ENCODE measurements around the gene FNIP2.
"Not testable (repeated sequence)": the region's sequence is repeated elsewhere in the genome, so short reads cannot be mapped to it uniquely, and the experiment has no call there.

The FNIP2 gene

DNA sequence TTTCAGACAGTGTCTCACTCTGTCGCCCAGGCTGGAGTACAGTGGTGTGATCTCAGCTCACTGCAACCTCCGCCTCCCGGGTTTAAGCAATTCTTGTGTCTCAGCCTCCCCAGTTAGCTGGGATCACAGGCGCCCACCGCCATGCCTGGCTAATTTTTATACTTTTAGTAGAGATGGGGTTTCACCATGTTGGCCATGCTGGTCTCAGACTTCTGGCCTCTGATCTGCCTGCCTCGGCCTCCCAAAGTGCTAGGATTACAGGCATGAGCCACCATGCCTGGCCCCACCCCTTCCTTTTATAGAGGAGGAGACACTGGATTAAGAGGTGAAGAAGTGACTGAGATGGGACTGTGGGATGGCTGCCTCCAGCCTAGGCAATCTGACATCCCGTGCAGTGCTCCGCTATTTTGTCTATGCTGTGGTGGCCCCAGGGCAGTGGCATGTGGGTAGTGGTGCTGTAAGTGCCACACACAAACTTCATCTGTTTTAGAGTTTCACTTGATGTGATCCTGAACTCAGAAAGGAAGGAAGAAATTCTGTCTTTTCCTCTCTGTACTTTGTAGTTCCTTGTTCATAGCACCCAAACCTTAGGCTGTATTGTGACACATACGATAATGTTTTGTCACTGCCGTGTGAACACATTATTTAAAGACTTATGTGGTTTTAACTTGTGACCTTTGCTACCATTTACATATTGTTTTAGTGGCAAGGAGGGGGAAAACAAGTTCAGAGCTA is 48.9 kb downstream of the FNIP2 start:
- no peak for DNase-seq

DNA sequence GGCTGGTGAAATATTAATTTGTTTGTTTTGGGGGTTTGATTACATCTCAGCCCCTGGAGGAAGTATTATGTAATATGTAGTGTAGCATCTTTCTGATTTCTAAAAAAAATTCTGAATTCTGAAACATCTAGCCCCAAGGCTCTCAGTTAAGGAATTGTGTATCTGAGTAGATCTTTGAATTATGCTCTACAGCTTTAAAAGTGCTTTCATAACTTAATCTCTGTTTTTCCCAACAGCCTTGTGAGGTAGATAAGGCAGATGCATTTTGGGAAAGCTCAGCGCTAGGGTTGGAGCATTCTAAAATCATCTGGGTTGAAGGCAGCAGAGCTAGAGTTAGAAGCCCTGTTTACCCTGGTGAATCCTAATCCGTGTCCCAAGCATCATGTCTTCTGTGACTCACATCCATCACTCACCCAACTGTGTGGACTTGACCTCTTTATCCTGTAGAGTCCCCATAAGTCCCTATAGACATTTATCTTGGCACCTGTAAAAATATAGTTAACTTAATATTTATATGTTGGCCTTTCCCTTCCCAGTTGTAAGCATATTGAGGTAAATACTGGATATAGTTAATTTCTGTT is 49.8 kb downstream of the FNIP2 start:
- DNase-seq, result no peak

DNA sequence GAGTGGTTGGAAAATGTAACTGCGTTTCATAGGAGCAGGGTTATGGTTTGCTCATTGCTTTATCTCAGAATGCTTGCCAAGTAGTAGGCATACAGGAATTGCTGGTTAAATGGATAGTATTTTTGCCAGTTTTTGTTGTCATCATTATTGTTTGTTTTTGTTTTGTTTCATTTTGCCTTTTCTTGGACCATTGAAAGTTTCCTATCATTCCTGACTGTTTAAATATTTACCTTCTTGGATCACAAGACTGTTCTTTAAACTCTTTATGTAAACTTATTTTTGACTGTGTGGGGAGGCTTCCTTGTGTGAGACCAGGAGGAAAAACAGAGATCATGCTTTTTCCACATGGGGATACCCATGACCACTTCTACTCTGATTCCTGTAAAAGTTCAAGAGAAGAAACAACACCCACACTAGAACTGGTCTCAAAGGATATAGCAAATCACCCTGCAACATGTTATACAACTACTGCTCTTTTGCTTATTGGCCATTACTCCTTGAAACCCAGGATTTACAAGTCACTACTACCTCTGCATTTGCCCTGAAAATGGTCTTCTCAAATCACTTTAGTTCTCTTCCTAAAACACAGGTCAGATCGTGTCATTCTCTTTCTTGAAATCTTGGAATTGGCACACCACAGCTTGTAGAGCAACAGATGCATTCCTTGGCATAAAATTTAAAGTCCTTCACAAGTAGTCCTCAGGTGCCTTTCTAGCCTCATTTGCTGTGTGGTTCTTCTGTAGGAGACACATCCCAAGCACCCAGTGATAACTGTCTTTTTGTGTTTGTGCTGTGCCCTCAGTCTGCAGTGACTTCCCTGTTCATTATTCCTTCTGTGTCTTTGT is 51.3 kb downstream of the FNIP2 start:
- no peak for DNase-seq

DNA sequence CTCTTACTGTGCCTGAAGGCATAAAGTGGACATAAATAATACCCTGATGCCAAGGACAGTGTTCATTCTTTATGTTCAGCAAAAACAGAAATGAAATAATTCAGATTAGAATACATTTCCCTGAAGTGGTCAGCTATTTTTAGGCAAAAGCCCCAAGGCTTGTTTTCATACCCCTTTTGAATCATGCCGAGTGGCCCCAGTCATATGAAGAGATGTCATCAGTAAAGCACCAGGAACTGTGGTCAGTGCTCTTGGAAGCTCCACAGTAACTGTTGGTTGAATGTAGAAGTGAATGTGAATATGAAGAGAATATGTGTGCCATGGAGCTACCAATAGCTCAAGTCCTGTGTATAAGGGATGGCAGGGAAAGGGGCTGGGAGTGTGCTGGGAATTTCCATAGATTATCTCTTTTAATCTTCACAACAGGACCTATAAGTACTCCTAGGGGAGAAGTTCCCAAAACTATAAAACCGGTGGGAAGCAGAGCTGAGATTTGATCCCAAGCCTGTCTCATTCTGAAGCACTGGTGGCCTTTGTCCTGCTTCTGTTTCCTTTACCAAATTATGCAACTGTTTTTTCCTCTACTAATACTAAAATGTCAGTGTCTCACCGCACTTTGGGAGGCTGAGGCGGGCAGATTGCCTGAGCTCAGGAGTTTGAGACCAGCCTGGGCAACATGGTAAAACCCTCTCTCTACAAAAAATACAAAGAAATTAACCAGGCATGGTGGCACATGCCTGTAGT is 52.6 kb downstream of the FNIP2 start:
- DNase-seq, result no peak

DNA sequence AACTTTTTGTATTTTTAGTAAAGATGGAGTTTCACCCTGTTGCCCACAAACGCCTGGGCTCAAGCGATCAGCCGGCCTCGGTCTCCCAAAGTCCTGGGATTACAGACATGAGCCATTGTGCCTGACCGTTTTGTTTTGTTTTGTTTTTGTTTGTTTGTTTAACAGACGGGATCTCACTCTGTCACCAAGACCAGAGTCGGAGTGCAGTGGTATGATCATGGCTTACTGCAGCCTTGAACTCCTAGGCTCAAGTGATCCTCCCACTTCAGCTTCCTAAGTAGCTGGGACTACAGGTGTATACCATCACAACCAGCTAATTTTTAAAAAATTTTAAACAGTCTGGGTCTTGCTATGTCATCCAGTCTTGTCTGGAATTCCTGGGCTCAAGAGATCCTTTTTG is 53.5 kb downstream of the FNIP2 start:
- DNase-seq, result no peak

DNA sequence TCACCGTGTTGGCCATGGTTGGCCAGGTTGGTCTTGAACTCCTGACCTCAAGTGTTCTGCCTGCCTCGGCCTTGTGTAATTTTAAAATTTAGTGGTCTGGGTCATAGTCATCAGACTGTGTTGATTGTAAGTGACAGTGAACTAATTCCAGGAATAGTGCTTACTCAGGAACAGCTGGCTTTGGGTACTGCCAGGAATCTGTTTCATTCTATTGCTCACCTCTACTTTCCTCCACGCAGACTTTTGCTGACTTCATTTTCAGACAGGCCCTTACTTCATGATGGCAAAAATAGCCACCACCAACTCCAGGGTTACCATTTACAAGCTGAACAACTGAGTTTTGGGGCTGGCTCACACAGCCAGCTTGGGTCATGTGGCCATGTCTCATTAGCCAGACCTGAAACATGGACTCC is 54.6 kb downstream of the FNIP2 start:
- DNase-seq, result no peak

DNA sequence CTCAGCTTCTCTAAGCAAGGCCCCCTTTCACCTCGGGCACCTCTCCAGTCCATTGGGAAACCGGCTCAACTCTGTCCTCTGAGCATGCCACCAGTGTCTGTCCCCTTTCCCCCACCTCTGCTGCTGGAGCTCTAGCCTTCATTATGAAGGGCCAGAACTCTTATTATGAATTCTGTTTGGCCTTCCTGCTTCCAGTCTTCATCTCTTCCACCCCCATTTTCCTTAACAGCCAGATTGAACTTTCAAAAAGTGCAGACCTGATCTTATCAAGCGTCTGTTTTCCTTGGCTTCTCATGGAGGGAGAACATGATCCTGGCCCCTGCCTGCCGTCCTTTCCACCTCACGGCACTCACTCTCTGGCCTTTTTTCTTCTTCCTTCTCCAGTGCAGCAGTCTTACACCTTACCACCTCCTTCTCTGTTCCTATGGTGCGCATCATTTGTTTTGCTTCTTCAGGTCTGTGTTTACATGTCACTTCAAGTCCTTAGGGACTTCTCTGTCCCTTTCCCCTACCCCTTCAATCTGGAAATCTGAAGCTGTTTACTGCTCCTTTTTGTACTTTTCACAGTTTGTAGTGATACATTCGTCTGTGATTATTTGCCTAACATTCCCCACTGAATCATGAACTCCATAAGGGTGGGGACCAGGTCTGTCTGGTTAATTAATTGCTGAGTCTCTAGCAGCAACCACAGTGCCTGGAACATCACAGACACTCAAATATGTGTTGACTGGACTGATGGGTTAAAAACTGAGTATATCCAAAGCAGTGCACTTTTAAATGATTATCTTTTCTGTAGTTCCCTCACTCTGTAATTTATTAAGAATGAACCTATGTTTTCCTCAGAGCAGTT is 55.8 kb downstream of the FNIP2 start:
- no peak for DNase-seq

DNA sequence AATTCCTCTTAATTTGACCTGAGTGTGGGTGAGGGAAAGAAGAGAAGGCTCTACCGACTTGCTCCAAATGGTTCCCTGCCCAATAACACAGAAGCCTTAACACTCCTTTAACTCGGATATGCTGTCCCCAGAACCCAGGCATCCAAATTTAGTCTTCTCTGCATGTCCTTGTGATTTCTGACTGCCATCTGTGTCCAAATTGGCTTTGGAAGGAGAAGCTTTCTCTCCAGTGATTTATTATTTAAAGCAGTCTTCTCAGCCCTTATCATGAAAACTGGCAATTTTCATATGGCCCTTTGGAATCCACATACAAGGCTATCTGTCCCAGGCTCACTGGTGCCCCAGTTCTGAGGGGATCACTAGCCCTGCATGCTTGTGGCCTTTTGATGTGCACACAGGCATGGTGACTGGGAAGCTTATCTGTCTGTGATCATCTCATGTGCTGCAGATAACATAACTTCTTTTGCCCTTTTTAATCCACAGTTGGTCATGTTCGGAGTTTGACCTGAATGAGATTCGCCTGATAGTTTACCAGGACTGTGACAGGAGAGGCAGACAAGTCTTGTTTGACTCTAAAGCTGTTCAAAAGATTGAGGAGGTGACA is 56.7 kb downstream of the FNIP2 start:
- no peak for DNase-seq

DNA sequence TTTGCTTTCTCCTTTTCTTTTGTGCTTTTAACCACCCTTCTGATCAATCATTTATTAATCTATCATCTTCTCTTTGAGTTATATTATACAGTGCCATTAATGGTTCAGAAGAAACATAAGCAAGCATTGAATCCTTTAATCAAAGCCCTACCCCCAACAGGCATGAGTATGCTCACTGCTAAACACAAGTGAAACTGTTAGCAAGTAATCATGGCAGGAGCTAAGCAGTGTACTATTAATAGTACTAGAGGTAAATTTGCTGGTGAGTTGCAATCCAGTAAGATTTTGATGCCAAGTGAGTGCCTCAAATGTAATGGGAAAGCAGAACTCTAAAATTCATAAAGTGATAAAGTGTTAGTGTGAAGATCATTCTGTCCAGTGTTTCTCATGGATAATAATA is 57.2 kb downstream of the FNIP2 start:
- DNase-seq, result no peak

DNA sequence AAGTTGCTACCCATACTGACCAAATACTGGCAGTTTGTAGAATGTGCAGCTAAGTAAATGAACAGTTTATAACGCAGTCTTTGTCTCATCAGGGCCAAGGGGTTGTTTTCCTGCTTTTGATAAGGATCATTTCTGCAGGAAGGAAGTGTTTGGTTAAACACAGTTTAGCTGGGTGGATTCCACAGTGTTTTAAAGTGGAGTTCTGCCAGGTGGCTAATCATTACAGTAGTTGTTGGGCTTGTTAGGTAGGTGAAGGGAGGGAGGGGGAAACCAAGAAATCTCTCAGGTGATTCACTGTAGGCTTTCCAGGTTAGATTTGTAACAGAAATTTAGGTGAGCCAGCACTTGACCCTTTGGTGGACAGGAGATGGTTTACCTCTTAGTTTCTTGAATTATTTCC is 58.1 kb downstream of the FNIP2 start:
- no peak for DNase-seq

DNA sequence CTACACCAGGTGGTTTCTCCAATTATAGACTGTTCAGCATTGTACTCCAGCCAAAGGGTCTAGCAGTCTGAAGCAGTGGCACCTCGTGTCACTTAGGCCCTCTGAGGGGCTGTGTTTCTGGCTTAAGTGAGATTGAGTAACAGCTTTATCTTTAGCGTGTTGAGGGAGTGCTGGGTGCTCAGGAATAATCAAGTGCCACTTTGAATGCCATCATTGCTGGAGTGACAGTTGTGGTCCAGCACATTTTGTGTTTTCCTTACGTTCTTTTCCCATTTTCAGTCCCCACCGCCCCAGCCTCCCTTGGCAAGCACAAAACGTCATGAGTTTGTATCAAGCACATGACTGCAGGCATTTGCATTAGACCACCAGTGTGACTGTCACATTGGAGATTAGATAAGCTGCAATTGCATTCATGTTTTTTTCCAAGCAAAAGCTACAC is 58.7 kb downstream of the FNIP2 start:
- no peak for DNase-seq

DNA sequence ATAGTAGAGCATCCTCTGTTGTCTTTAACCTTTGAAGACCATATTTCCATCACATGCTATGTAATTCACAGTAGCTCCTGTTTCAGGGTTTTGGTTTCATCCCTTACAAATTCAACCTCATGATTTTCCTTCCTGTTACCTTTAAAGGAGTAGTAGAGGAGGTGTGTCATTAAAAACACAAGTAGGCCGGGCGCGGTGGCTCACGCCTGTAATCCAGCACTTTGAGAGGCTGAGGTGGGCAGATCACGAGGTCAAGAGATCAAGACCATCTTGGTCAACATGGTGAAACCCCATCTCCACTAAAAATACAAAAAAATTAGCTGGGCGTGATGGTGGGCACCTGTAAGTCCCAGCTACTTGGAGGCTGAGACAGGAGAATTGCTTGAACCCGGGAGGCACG is 59.3 kb downstream of the FNIP2 start:
- not testable (repeated sequence) for DNase-seq

DNA sequence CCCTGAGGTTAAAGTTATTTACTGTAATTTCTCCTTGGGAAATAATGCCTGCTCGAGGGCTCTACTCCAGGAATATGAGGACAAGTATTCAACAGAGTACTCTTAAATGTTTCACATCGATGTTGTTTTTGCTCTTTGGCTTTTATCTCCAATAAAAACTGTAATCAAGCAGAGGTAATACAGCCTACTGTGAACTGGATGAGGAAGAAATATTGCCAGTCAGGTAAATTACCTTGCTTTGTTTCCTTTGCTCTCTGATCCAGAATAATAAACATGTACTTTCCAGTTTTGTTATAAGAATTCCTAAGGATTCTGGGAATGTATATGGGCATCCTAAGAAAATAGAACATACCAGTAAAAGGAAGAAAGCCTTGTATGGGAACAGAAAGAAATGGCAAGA is 60.4 kb downstream of the FNIP2 start:
- no peak for DNase-seq

DNA sequence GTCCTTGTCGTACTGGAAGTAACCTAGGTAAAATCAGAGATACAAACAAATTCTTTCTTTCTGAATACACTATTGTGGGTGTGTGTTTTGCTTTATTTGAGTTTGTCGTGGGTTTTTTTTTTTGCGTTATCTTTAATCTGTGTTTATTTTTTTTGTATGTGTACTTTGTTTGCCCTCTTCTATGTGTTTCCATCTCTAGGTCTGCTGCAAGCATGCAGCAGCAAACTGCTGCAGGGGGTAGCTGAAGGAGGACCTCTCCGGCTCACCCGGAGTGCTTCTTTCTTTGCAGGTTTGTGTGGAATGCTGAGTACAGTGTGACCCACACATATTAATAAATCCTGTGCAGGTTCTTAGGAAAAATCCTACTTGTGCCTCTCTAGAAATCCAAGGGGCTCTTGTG is 64.8 kb downstream of the FNIP2 start:
- no peak for DNase-seq

DNA sequence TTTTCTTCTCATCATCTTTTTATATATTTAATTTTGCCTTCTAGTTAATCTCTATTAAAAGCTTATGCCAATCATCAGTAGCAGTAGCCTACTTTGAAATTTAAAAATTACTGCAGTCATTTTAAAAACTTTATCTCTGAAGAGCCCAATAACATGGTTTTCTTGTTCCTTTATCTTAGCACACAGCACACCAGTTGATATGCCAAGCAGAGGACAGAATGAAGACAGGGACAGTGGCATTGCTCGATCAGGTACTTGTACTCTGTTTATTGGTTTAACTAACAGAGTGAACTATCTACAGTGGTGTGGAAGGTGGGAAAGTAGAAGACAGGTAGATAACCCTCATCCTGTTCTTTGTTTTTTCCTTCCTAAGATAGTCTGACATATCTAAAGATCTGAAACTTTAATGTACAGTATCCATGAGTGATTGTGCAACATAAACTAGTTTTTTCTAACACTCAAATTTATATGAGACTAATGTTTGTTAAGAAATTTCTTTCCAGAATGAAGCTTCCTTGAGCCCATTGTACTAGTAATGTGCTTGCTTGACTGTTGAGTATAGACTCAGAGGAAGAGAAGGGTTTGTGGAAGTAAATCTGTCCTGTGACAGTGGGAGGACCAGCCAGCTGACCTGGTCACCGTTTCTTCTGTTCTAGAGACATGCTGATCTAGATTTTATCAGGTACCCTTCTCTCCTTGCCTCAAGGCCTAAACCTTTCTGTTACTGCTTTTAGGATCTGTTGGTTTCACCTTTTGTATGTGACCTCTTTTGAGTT is 66.6 kb downstream of the FNIP2 start:
- no peak for DNase-seq

DNA sequence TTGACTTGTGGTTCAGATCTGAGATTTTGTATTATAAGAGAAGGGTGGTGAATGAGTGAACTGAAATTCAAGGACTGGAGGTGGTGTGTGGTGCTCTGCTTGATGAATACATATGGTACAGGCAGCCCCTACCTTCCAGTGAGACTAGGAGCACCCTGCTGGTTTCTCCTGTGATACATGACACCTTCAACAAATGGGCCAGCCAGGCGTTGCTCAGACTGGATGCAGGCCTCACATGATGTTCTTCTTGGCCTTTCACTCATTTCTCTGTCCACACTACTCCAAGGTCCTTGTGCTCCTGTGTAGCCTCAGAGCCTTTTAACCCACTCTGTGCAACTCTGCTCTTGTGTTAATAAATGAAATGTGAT is 67.2 kb downstream of the FNIP2 start:
- DNase-seq, result no peak

DNA sequence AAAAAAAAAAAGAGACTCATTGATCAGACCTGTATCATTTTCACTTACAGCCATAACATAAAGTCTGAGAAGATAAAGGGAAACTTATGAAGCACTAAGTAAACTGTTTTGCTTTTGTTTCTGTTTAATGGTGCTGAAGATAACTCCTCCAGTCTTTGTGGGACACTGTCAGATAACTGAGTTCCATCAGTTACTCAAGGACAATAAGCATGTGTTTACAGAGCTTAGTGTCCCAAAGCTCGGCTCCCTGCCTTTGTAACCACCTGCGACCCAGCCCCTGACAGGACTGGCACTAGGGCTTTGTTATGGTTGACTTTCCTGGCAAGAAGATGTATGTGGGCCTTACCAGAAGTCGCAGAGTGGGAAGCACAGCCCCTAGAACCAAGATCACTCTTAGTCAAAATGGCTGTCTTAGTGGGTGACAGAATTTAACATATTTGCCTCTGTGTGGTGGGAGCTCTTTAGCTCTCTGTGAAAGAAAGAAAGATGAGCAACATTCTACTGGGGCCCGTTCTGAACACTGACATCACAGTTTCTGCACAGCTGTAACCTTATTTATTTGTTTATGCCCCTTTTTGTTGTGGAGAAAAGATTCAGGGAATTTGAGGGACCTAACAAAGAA is 68.1 kb downstream of the FNIP2 start:
- DNase-seq, result no peak

DNA sequence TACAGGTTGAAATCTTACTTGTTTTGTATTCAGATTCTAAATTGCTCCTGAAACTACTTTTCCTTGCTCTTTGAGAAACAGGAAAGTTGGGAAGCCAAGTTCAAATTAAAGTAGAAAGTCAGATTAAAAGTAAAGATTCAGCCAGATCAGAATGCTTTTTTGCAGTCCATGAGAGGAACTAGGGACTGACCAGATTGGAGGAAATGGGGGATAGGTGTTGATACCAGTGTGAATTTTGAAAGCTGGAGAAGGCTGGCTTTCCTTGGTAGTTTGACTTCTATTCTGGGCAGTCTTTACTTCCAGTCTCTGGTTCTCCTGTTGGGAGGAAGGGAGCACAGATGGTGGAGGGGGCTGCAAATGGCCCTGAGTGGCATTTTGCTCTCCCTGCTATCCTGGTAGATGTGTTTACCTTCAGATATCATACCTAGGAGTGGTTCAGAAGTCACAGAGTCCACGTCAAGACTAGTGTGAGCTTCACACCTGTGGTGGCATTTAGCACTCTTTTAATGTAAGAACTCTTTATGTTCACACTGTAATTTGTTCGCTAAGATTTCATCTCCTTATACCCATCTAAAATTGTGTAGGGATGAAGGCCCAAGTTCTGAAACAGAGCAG is 68.8 kb downstream of the FNIP2 start:
- DNase-seq, result no peak

DNA sequence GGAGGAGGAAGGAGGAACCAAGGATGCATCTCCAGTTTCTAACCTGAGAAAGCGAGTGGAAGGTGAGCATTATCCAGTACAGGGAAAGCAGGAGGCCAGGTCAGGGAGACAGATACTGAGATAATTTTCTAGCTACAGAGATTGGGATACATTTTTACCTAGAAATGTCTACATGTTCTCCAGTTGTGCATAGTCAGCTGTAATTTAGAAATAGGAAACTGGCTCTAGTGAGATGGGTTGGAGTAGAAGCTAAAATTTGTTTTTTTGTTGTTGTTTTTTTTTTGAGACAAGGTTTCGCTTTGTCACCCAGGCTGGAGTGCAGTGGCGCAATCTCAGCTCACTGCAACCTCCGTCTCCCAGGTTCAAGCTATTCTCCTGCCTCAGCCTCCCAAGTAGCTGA is 71.3 kb downstream of the FNIP2 start:
- DNase-seq, result no peak

DNA sequence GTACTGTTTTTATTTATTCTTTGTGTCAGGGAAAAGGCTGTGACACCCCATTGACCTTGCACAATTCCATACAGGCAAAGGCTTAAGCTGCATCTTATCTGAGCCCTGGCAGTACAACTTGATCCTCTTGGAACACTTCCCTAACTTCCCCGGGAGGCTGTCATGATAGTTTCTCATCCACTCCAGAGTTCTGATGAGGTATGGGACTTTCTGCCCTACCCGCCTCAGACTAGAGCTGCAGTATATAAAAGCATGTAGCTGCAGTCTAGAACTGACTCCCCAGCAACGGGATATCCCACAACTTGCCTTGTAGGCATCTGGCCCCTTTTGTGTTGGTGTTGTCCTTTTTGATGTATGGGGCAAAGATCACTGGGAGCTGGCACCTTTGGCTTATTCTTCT is 72.7 kb downstream of the FNIP2 start:
- DNase-seq, result no peak

Measured in stimulated activated CD4-positive, alpha-beta T cell treated with anti-CD3 and anti-CD28 coated beads, Interleukin-12 subunit alpha, Interleukin-12 subunit beta, amount 100 ng/mL, for 4 hours (primary cell).